Suprapubic skin (tissue), 4 donors: Measurements from ENCODE around the gene LRRN2. TPM values are rescaled to one million over a fixed set of nuclear protein-coding genes. Genes with fewer than 3 reads are reported as not detected.
A peak's percentile ranks its signal among the peaks of the same experiment; 100 is the strongest.

Experiments
- DNase-seq, 2 donors: peaks; one replicate each; pipeline ENCODE4 v3.0.0-alpha.2; 2019; ENCODE audit warnings: low spot score in 2 of 2
- H3K27ac ChIP-seq: fragments of 200-600 bp; sonication (generic); one replicate; pipeline ENCODE4 v1.5.1; 2019
- H3K27me3 ChIP-seq: fragments of 200-600 bp; sonication (generic); one replicate; pipeline ENCODE4 v1.5.1; 2019
- H3K36me3 ChIP-seq: fragments of 200-600 bp; sonication (generic); one replicate; pipeline ENCODE4 v1.5.1; 2019
- H3K4me1 ChIP-seq: fragments of 200-600 bp; sonication (generic); one replicate; pipeline ENCODE4 v1.5.1; 2019
- H3K4me3 ChIP-seq: fragments of 200-600 bp; sonication (generic); one replicate; pipeline ENCODE4 v1.5.1; 2019; ENCODE audit warnings: mild to moderate bottlenecking
- H3K9me3 ChIP-seq: fragments of 200-600 bp; sonication (generic); one replicate; pipeline ENCODE4 v1.5.1; 2019
- CTCF ChIP-seq, 2 donors: fragments of 200-600 bp in 1 of 2; fragments of 450-650 bp in 1 of 2; sonication (generic) in 1 of 2; IDR thresholded peaks; one replicate each; pipeline ENCODE4 v1.5.1; 2016 to 2019; ENCODE audit warnings: antibody characterized with exemption in 2 of 2, mild to moderate bottlenecking in 1 of 2, moderate library complexity in 1 of 2
- EP300 ChIP-seq: sonication (generic); formaldehyde crosslinking; IDR thresholded peaks from one replicate; pipeline ENCODE4 v1.6.1; 2017; ENCODE audit warnings: antibody characterized with exemption
- POLR2A ChIP-seq, 2 donors: fragments of 450-650 bp; IDR thresholded peaks; one replicate each; pipeline ENCODE4 v1.6.1; 2017; ENCODE audit warnings: antibody characterized with exemption in 2 of 2, mild to moderate bottlenecking in 2 of 2, moderate library complexity in 2 of 2
- POLR2AphosphoS5 ChIP-seq, 3 donors: sonication (generic); formaldehyde crosslinking; IDR thresholded peaks; one replicate each; pipeline ENCODE4 v1.6.1; 2017; ENCODE audit warnings: antibody characterized with exemption in 3 of 3
- WGBS: methylation state at CpG from one replicate; pipeline ENCODE4 v1.1.5; 2018; 5-methylcytosine and 5-hydroxymethylcytosine counted together
- total RNA-seq, 4 donors: library from RNA; depleted of rRNA; stranded (reverse); fragments of >200 nt; gene quantifications; one replicate each; pipeline ENCODE4 v1.1.0, GENCODE V29; 2016

Gene LRRN2
- total RNA-seq, 4 donors from 2014 or later = 0.19 to 0.85 (median 0.27) TPM

GRCh38 chr1:204706838-204707509, 21.4 kb upstream of the LRRN2 start:
- peaks cover 5% of the 10 kb centered on the region for H3K4me1 ChIP-seq
- peaks cover 35% of the 10 kb centered on the region for H3K27me3 ChIP-seq
- H3K4me3 ChIP-seq = no peak overlapping the region
- 52% methylated on average over 11 of the region's 11 CpGs for WGBS
- peak in 1 of 2 donors; percentile 50 for DNase-seq
- TF ChIP-seq POLR2AphosphoS5 (IDR thresholded peaks at IDR 0.05) (no peak), POLR2A (IDR thresholded peaks at IDR 0.05) (no peak), EP300 (no peak)
- H3K36me3 ChIP-seq = no peaks in the 10 kb centered on the region
- no peaks in the 10 kb centered on the region for H3K9me3 ChIP-seq
- H3K27ac ChIP-seq = no peak overlapping the region

- Histone ChIP-seq H3K4me1 (peaks cover 5% of the 10 kb centered on the region), H3K27me3 (peaks cover 27% of the 10 kb centered on the region), H3K4me3 (no peak overlapping the region), H3K9me3 (no peaks in the 10 kb centered on the region), H3K36me3 (no peaks in the 10 kb centered on the region), H3K27ac (no peak overlapping the region)
- TF ChIP-seq EP300 (no peak), POLR2A (IDR thresholded peaks at IDR 0.05) (no peak), POLR2AphosphoS5 (IDR thresholded peaks at IDR 0.05) (no peak), CTCF (IDR thresholded peaks at IDR 0.05) (no peak)
- 69% methylated on average over 10 of the region's 11 CpGs for WGBS
- DNase-seq = peak in 1 of 2 donors; percentile 50
Observed at GRCh38 chr1:204705888-204706837, 20.6 kb upstream of the LRRN2 start.

GRCh38 chr1:204705493-204705811, 19.9 kb upstream of the LRRN2 start:
- no peaks in the 10 kb centered on the region for H3K36me3 ChIP-seq
- WGBS = 87% methylated on average over 5 of the region's 5 CpGs
- peak in 1 of 2 donors; percentile 34 for DNase-seq
- no peak overlapping the region for H3K27ac ChIP-seq
- no peaks in the 10 kb centered on the region for H3K9me3 ChIP-seq
- peaks cover 20% of the 10 kb centered on the region for H3K27me3 ChIP-seq
- peaks cover 5% of the 10 kb centered on the region for H3K4me1 ChIP-seq
- TF ChIP-seq POLR2AphosphoS5 (IDR thresholded peaks at IDR 0.05) (no peak), EP300 (no peak)
- no peak overlapping the region for H3K4me3 ChIP-seq

- DNase-seq = no peak
- TF ChIP-seq EP300 (no peak), POLR2A (IDR thresholded peaks at IDR 0.05) (no peak)
- WGBS = 92% methylated on average over 4 of the region's 4 CpGs
Observed at GRCh38 chr1:204704794-204705492, 19.4 kb upstream of the LRRN2 start.

GRCh38 chr1:204703826-204704612, 18.5 kb upstream of the LRRN2 start:
- peaks cover 5% of the 10 kb centered on the region for H3K4me1 ChIP-seq
- H3K27ac ChIP-seq = no peak overlapping the region
- H3K27me3 ChIP-seq = peaks cover 13% of the 10 kb centered on the region
- H3K9me3 ChIP-seq = no peaks in the 10 kb centered on the region
- WGBS = 55% methylated on average over 16 of the region's 16 CpGs
- H3K36me3 ChIP-seq = no peaks in the 10 kb centered on the region
- no peak overlapping the region for H3K4me3 ChIP-seq
- no peak for TF ChIP-seq POLR2AphosphoS5 (IDR thresholded peaks at IDR 0.05)
- TF ChIP-seq CTCF (IDR thresholded peaks at IDR 0.05) = no peak
- TF ChIP-seq POLR2A (IDR thresholded peaks at IDR 0.05) = no peak
- TF ChIP-seq EP300 = no peak
- DNase-seq = peak in 1 of 2 donors; percentile 50

More at GRCh38 chr1:204704794-204705492, 19.4 kb upstream of the LRRN2 start:
- peaks cover 17% of the 10 kb centered on the region for H3K27me3 ChIP-seq
- H3K4me3 ChIP-seq = no peak overlapping the region
- no peak overlapping the region for H3K27ac ChIP-seq
- H3K9me3 ChIP-seq = no peaks in the 10 kb centered on the region
- no peaks in the 10 kb centered on the region for H3K36me3 ChIP-seq
- H3K4me1 ChIP-seq = peaks cover 5% of the 10 kb centered on the region

- TF ChIP-seq POLR2A (IDR thresholded peaks at IDR 0.05) = no peak
- TF ChIP-seq CTCF (IDR thresholded peaks at IDR 0.05) = no peak
- TF ChIP-seq POLR2AphosphoS5 (IDR thresholded peaks at IDR 0.05) = no peak
- TF ChIP-seq EP300 = no peak
- Histone ChIP-seq H3K27ac (no peak overlapping the region), H3K36me3 (no peaks in the 10 kb centered on the region), H3K4me3 (no peak overlapping the region), H3K27me3 (peaks cover 13% of the 10 kb centered on the region), H3K4me1 (peaks cover 5% of the 10 kb centered on the region), H3K9me3 (no peaks in the 10 kb centered on the region)
- no peak for DNase-seq
- 42% methylated on average over 5 of the region's 5 CpGs for WGBS
Observed at GRCh38 chr1:204703268-204703664, 17.7 kb upstream of the LRRN2 start.
